ENCODE data around the gene PDF. TPM values are rescaled to one million over a fixed set of nuclear protein-coding genes. Genes with fewer than 3 reads are reported as not detected.
A peak's percentile ranks its signal among the peaks of the same experiment; 100 is the strongest.
"Not testable (repeated sequence)": the region's sequence is repeated elsewhere in the genome, so short reads cannot be mapped to it uniquely, and the experiment has no call there.

PDF gene
- 12.7 and 24.3 TPM in 2 replicates for total RNA-seq (2014; rRNA removed; shearing (Covaris generic))

- DNase-seq (ENCODE audit: low read depth): peak; percentile 94
These were observed at the start of gene PDF for GRCh38 chr16:69330286-69331109. PDF (minus strand) TSS chr16:69330588; CDS start chr16:69330570, 18 bp downstream.

DNA sequence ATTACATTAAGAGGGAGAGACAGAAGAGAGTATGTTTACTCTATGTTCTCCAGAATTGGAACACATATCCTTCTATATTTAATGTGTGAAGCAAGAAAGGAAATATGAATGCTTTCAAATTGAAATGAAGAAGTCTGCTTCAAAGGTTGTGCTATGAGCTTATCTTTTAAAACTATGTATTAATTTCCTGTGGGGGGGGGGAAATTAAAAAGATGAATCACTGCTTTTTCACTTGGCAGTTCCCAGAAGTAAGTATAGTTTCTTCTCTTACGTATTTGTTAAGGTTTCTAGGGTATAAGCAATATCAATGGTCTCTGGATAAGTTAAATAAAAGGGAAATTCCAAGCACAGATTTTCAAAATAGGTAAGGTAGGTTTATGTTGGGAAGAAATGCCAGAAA, 48.4 kb upstream of the PDF start:
- DNase-seq (ENCODE audit: low read depth): no peak

DNA sequence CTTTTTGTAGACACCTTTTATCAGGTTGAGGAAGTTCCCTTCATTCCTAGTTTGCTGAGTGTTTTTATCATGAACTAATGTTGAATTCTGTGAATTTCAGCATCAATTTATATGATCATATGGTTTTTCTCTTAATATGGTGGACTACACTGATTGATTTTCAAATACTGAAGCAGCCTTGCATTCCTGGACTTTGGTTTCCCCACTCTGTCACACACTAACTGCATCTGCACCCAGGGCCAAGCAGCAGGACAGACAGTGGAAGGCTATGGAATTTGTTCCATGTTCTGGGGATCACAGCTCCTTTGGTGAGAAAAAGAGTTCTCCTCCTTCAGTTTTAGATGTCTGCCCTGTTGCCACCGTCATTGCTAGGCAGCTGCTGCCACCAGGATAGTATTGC, 47.6 kb upstream of the PDF start:
- DNase-seq (ENCODE audit: low read depth): no peak

DNA sequence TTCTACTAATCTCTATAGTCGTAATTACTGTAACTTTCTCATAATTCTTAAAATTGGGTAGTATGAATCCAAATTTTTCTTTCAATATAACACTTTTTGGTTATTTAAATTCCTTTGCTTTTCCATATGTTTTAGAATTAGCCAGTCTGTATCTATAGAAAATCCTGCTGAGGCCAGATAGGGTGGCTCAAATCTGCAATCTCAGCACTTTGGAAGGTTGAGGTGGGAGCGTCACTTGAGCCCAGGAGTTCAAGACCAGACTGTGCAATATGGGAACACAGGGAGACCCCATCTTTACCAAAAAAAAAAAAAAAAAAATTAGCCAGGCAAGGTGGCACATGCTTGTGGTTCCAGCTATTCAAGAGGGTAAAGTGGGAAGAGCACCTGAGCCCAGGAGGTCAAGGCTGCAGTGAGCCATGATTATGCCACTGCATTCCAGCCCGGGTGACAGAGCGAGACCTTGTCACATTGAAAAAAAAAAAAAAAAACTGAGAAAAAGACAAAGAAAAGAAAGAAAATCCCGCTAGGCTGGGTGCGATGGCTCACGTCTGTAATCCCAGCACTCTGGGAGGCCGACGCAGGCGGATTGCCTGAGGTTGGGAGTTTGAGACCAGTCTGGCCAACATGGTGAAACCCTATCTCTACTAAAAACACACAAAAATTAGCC, 46.1 kb upstream of the PDF start:
- no peak for DNase-seq (ENCODE audit: low read depth)

- no peak for DNase-seq (ENCODE audit: low read depth)
These were observed 42.6 kb upstream of the PDF start for GRCh38 chr16:69373019-69373418.

DNA sequence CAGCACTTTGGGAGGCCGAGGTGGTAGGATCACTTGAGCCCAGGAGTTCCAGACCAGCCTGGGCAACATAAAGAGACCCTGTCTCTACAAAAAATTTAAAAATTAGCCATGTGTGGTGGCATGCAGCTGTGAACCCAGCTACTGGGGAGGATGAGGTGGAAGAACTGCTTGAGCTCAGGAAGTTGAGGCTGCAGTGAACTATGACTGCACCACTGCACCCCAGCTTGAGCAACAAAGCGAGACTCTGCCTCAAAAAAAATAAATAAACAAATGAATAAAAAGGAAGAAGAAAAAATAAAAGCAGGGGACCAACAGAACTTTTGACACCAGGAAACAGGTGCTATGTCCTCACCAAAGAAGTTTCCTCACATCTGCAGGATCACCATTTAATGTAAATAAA, 41.2 kb upstream of the PDF start:
- DNase-seq (ENCODE audit: low read depth): no peak

DNA sequence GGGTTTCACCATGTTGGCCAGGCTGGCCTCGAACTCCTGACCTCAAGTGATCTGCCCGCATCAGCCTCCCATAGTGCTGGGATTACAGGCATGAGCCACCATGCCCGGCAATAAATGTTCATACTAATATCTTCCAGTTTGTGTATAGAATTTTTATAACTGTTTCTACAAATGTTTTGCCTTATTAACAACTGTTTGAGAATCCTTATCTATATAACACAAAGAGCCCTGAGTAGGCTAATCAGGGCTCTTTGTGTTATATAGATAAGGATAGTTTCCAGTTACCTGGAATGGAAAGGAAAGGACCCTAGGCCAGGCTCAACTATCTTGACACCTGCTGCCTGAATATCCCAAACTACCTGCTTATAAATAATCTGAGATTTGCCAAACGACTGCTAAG, 38.5 kb upstream of the PDF start:
- no peak for DNase-seq (ENCODE audit: low read depth)

DNA sequence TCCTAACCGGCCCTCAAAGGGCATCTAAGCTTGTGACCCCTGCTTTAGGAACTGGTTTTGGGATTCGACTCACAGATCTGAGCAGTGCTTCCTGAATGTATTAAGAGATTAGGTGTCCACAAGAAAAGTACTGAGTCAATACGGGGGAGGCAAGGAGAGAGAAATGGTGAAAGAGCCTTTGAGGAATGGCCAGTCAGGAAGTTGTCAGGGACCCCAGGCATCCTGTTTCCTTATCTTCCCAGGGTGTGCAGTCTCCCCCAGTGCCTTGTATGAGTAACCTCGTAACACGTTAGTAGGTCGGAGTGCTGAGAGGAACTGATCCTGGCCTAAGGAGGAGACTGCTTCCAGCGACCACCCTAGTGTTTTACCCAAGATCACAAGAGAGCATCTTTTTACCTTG, 37.6 kb upstream of the PDF start:
- no peak for DNase-seq (ENCODE audit: low read depth)

DNA sequence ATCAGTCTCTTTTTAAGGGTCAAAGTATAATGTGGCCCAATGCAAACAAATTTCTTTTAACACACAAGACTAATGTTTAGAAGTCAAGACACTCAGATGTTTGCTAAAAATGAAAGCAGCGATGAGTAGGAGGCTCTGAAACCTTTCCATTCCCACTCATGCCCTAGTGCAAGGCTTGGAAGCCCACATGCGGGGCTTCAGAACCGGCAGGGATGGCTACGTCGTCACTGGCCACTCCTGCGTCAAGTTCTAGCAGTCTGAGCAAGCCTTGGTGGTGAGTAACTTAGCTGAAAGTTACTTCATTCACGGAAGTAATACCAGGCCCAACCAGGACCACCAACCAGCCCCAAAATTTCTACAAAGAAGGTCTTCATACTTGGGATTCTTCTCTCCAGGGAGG, 36.0 kb upstream of the PDF start:
- DNase-seq (ENCODE audit: low read depth): no peak

DNA sequence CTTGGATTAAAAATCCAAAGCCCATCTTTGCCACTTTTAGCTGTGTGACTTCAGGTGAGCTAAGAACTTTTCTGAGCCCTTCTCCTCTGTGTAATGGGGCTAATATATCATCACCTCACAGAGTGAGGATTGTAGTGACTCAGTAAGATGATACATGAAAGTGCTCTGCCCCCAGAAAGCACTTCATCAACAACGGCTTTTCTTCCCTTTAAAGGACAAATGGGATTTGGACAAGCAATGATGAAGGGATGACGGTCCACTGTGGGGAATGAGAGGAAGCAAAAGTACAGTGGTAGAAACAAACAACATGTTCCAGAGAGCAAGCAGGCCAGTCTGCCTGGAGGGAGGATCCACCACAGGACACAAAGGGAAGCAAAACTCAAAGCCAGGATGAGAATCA, 35.5 kb upstream of the PDF start:
- no peak for DNase-seq (ENCODE audit: low read depth)

DNA sequence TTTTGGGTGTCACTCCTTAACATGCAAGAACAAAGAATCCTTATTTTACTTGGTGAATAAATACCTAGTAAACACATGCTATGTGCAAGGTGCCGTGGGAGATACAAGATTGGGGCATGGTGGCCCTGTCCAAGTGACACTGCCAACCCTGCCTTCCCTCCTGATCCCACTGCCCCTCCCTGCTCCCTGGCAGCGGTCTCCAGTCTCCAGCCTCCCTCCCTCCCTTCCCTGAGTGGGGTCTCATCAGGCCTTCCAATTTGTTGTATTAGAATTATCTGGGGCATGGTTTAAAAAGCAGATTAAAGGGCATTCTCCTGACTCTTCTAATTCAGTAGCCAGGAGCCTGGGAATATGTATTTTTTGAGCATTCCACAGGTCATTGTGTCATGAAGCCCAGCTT, 33.7 kb upstream of the PDF start:
- DNase-seq (ENCODE audit: low read depth): no peak

- no peak for DNase-seq (ENCODE audit: low read depth)
These were observed 32.9 kb upstream of the PDF start for GRCh38 chr16:69363281-69363717.

GRCh38 chr16:69360070-69360469, 29.7 kb upstream of the PDF start:
- not testable (repeated sequence) for DNase-seq (ENCODE audit: low read depth)

- DNase-seq (ENCODE audit: low read depth): no peak
These were observed 21.1 kb upstream of the PDF start, which contains the start of gene TMED6 for GRCh38 chr16:69351309-69352027. TMED6 (minus strand) TSS chr16:69351786; CDS start chr16:69351753, 33 bp downstream.

- DNase-seq (ENCODE audit: low read depth): no peak
These were observed 20.2 kb upstream of the PDF start for GRCh38 chr16:69350536-69351133.

- no peak for DNase-seq (ENCODE audit: low read depth)
These were observed 19.1 kb upstream of the PDF start for GRCh38 chr16:69349536-69349935.

- DNase-seq (ENCODE audit: low read depth): no peak
These were observed 17.8 kb upstream of the PDF start for GRCh38 chr16:69348222-69348621.

DNA sequence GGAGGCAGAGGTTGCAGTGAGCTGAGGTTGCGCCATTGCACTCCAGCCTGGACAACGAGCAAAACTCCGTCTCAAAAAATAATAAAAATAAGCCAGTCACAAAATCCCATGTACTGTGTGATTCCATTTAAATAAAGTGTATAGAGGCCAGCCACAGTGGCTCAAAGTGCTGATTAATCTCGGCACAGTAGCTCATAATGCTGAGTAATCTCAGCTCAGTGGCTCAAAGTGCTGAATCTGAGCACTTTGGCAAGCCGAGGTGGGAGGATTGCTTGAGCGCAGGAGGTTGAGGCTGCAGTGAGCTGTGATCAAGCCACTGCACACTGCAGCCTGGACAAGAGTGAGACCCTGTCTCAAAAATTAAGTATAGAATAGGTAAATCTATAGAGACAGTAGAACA, 16.3 kb upstream of the PDF start:
- DNase-seq (ENCODE audit: low read depth): no peak

GRCh38 chr16:69345923-69346322, 15.5 kb upstream of the PDF start:
- no peak for DNase-seq (ENCODE audit: low read depth)

- no peak for DNase-seq (ENCODE audit: low read depth)
These were observed 13.8 kb upstream of the PDF start for GRCh38 chr16:69344171-69344570.

- DNase-seq (ENCODE audit: low read depth): no peak
These were observed 9.8 kb upstream of the PDF start for GRCh38 chr16:69340095-69340644.

Data from RPMI7951 (cell line).